Measurements from ENCODE around the gene DPEP3. TPM values are rescaled to one million over a fixed set of nuclear protein-coding genes. Genes with fewer than 3 reads are reported as not detected.

The DPEP3 gene
- total and polyA plus RNA-seq, 10 of the 15 experiments (the other 5 are each of a cell fraction or from before 2014, with no cell fraction given), result not detected

DNA sequence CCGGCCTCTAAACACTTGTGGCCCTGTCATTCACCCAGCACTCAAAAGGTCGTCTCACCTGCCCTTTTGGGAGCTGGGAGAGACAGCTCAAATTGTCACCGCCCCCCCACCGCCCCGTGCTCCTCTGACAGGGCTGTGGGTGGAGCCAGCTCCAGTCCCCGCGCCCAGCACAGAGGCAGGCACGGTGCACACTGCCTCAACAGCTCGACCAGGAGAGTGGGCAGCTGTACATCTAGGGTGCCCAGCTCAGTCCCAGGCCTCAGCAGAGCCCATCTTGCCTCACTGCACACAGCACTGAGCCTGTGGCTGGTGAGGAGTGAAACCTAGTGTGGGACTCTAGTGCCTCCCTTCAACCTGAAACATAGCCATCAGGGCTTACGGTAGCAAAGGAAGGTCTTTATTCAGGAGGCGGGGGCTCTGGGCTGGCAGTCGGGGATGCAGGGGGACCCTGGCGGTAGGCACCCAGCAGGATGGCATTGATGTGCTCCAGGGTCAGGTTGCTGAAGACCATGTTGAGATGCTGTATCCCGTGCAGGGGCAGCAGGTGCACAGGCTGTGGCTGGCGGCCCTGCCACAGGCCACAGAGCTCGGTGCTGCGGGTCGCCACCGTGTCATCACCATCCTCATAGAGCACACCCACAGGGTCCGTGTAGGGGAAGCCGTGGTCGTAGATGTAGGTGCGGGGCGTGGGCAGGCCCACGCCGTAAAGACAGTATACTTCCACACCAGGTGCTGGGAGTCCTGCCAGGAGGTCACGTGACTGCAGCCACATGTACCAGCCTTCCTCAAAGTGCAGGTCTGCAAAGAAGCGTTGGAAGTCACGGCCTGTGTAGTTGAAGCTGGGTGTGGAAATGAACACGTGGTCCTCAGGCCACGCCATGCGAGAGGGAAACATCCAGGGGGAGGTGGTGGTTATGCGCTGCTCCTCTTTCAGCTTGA is 40.5 kb downstream of the DPEP3 start (continued):
- TF ChIP-seq E2F8 (IDR thresholded peaks at IDR 0.05; ENCODE audit: low read depth, partially characterized antibody) (no peak), GATAD2B (conservative IDR thresholded peaks at IDR 0.05; ENCODE audit: low read depth) (no peak), POLR2A (IDR thresholded peaks at IDR 0.05; ENCODE audit: low read depth, low read length) (peak; percentile 66), SMAD5 (IDR thresholded peaks at IDR 0.05; ENCODE audit: low read depth) (no peak), ESRRA (IDR thresholded peaks at IDR 0.05; ENCODE audit: low read length) (no peak), SMC3 (IDR thresholded peaks at IDR 0.05; ENCODE audit: borderline replicate concordance, low read length) (no peak), STAT3 (IDR thresholded peaks at IDR 0.05; ENCODE audit: low read depth, low read length) (no peak), ASH2L (IDR thresholded peaks at IDR 0.05; ENCODE audit: borderline replicate concordance, low read depth) (no peak), POU2F2 (IDR thresholded peaks at IDR 0.05; ENCODE audit: borderline replicate concordance, low read depth, low read length) (no peak), TCF3 (IDR thresholded peaks at IDR 0.05; ENCODE audit: borderline replicate concordance, insufficient read depth, low read depth, low read length) (no peak), TBL1XR1 (IDR thresholded peaks at IDR 0.05; ENCODE audit: low read depth, low read length) (no peak), SKIL (IDR thresholded peaks at IDR 0.05; ENCODE audit: low read depth, poor library complexity, severe bottlenecking) (no peak), PAX8 (IDR thresholded peaks at IDR 0.05) (no peak), SIN3A (IDR thresholded peaks at IDR 0.05; ENCODE audit: low read depth, low read length) (no peak), RUNX3 (IDR thresholded peaks at IDR 0.05; ENCODE audit: low read length) (no peak), MEF2B (IDR thresholded peaks at IDR 0.05; ENCODE audit: partially characterized antibody, poor library complexity, severe bottlenecking) (no peak), POLR2AphosphoS5 (IDR thresholded peaks at IDR 0.05; ENCODE audit: low read length) (no peak), TARDBP (IDR thresholded peaks at IDR 0.05; ENCODE audit: borderline replicate concordance) (no peak), RAD51 (IDR thresholded peaks at IDR 0.05) (peak; percentile 92), EED (IDR thresholded peaks at IDR 0.05; ENCODE audit: low read depth) (no peak), ZNF207 (IDR thresholded peaks at IDR 0.05; ENCODE audit: borderline replicate concordance) (no peak), HCFC1 (IDR thresholded peaks at IDR 0.05; ENCODE audit: low read length) (no peak)
- TF ChIP-seq, protein P1, sequence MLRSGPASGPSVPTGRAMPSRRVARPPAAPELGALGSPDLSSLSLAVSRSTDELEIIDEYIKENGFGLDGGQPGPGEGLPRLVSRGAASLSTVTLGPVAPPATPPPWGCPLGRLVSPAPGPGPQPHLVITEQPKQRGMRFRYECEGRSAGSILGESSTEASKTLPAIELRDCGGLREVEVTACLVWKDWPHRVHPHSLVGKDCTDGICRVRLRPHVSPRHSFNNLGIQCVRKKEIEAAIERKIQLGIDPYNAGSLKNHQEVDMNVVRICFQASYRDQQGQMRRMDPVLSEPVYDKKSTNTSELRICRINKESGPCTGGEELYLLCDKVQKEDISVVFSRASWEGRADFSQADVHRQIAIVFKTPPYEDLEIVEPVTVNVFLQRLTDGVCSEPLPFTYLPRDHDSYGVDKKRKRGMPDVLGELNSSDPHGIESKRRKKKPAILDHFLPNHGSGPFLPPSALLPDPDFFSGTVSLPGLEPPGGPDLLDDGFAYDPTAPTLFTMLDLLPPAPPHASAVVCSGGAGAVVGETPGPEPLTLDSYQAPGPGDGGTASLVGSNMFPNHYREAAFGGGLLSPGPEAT (IDR thresholded peaks at IDR 0.05; ENCODE audit: low read depth), result no peak
- TF ChIP-seq, protein P2, sequence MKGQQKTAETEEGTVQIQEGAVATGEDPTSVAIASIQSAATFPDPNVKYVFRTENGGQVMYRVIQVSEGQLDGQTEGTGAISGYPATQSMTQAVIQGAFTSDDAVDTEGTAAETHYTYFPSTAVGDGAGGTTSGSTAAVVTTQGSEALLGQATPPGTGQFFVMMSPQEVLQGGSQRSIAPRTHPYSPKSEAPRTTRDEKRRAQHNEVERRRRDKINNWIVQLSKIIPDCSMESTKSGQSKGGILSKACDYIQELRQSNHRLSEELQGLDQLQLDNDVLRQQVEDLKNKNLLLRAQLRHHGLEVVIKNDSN (IDR thresholded peaks at IDR 0.05; ENCODE audit: borderline replicate concordance, extremely low read length, insufficient read depth, low read depth, low read length), result peak; percentile 73

All from GM12878 (cell line).